Measurements from ENCODE around the gene LRBA.

DNA sequence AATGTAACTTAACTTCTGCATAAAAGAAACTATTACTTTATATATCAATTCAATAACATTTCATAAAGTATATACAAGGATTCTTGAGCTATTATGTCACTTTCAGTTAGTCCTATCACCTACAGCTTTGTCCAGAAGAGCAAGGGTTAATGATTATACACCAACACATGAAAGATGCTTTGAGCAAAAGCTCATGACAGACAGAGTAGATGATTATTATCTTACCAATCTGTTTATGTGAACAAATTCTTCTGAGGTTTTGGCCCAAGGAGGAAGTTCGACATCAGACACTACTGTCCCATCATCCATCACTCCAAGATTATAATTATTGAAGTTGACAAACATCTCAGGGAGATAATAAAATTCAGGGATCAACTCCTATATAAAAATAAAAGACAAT lies 599.9 kb downstream of the LRBA start:
- TF ChIP-seq, protein P1, sequence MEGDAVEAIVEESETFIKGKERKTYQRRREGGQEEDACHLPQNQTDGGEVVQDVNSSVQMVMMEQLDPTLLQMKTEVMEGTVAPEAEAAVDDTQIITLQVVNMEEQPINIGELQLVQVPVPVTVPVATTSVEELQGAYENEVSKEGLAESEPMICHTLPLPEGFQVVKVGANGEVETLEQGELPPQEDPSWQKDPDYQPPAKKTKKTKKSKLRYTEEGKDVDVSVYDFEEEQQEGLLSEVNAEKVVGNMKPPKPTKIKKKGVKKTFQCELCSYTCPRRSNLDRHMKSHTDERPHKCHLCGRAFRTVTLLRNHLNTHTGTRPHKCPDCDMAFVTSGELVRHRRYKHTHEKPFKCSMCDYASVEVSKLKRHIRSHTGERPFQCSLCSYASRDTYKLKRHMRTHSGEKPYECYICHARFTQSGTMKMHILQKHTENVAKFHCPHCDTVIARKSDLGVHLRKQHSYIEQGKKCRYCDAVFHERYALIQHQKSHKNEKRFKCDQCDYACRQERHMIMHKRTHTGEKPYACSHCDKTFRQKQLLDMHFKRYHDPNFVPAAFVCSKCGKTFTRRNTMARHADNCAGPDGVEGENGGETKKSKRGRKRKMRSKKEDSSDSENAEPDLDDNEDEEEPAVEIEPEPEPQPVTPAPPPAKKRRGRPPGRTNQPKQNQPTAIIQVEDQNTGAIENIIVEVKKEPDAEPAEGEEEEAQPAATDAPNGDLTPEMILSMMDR (IDR thresholded peaks at IDR 0.05), result no peak
- no peak for TF ChIP-seq POLR2A (IDR thresholded peaks at IDR 0.05)
- TF ChIP-seq EP300 (IDR thresholded peaks at IDR 0.05), result no peak

Measured in ovary (tissue), 3 donors.